Suppressor macrophage treated with lipopolysaccharide for 1 hour (primary cell): ENCODE data around the gene ANKRD13D.

Experiments
- DNase-seq, 3 donors: peaks; one replicate each; pipeline ENCODE4 v3.0.0-alpha.2; 2020 to 2022

Gene ANKRD13D

GRCh38 chr11:67320691-67321090 is 31.6 kb downstream of the ANKRD13D start:
- DNase-seq: no peak

DNA sequence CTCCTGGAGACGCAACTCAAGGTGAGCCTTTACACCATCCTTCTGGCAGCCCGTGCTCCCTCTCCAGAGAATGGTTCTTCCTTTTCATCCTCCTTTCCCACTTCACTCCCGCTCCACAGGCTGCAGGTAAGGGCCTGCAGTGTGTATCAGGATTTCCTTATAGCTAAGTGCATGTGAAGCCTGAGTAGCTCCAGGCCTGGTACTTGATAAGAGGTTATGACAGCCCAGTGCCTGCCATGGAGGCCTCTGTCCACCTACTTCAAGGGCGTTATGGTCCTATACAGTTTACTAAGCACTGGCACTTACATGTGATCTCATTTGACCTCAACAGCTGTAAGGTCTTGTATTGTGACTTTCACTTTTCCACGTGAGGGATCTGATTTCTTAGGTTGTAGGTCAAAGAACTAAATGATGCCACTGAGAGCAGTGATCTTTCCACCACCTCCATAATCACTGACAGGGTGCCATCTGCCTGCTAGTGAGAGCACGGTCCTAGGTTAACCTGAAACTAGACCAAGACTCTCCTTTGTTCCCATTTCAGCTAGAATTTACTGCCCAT is 32.3 kb downstream of the ANKRD13D start:
- DNase-seq: no peak

DNA sequence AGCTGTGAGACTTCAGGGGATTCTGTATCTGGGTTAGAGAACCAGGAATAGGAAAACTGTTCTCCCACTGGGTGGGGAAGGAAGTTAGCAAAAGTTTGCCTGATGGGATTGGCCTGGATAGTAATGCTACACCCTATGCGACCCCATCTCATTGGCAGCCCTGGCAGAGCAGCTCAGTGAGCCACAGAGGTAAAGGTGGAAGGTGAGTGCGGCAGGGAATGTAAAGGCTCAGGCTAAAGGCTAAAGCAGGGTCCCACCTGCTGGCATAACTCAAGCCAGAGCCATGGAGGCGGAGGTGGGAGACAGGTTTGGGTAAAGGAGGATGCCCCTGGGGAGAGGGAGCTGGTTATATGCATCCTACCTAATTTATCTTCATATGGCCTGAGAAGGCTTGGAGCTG is 32.9 kb downstream of the ANKRD13D start:
- DNase-seq: no peak

DNA sequence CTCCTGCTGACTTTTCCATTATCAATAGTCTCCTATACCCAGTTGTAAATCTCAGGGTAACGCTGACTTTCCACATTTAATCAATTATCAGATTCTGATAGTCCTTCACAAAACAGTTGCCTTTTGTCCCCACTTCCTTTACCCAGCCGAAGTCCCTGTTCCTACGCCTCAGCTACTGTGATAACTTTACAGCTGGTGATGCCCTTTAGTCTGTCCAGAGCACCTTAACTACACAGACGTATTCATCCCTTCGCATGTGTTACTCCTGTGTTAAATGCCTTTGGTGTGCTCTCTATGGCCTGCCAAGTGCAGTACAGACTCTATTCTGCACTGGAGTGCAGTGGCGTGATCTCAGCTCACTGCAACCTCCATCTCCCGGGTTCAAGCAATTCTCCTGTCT is 34.4 kb downstream of the ANKRD13D start:
- no peak for DNase-seq

DNA sequence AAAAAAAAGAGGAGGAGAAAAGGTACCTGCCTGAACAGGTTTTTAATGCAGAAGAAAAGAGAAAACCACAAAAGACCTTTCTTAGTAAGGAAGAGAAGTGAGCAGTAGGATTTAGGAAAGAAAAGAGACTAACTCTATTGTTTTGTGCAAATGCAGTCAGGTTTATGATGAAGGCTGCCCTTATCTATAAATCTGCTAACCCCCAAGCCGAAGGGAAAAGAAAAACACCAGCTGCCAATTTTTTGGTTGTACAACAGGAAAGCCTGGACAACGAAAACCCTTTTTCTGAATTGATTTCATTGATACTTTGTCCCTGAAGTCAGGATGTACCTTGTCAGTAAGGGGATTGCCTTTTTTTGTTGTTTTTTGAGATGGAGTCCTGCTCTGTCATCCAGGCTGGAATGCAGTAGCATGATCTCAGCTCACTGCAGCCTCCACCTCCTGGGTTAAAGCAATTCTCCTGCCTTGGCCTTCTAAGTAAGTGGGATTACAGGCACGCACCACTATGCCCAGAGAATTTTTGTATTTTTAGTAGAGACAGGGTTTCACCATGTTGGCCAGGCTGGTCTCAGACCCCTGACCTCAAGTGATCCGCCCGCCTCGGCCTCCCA is 43.1 kb downstream of the ANKRD13D start:
- no peak for DNase-seq

DNA sequence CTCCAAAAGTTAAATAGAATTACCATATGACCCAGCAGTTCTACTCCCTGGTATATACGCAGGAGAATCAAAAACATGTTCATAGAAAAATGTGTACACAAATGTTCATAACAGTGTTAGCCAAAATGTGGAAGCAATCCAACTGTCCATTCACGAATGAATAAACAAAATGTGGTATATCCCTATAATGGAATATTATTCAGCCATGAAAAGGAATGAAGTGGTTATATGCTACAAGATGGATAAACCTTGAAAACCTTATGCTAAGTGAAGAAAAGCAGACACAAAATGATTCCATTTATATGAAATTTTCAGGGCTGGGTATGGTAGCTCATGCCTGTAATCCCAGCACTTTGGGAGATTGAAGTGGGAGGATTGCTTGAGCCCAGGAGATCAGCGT is 48.2 kb downstream of the ANKRD13D start:
- DNase-seq: no peak

DNA sequence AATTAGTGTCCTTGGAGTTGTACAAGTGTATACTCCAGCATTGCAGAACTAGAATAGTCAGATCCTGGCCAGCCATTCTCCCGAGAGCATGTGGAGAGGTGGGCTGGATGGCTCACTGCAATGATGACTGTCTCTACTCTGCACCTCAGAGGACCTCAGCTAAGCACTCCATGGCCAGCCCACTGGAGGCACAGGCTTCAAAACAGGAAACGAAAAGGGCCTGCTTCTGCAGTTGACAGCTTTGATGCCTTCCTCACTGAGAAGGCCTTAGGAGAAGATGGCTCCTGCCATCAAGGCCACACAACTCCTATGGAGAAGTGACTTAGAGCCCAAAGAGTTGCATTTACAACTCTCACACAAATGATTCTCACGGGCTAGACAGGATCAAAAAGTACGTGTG is 55.2 kb downstream of the ANKRD13D start:
- peak in 2 of 3 donors; percentile 26 to 41 for DNase-seq

DNA sequence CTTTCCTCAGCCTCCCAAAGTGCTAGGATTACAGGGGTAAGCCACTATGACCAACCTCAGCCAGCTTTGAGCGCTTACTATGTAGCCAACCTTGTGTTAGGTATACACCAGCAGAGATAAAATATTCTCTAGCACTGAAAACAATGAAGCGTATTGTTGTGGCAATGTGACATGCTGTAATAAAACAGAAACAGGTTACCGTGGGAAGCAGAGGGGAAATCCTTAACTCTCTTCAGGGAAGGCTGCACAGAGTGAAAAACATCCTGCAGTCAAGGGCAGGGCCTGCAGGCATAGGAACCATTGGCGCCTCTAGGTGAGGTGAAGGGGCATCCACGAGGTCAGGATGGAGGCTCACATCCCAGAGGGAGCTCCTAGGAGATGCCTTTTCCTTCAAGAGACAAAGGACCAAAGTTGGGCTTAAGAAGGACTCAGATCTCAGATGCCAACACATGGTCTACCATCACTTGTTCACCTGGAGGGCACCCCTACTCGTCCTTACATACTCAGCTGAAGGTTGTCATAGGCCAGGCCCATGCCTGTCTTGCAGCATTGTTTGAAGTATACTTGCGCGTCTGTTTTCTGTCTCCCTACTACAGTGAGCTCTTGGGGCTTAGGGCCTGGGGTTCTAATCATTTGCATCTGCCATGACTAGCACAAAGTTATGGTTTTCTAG is 56.3 kb downstream of the ANKRD13D start:
- DNase-seq: no peak

DNA sequence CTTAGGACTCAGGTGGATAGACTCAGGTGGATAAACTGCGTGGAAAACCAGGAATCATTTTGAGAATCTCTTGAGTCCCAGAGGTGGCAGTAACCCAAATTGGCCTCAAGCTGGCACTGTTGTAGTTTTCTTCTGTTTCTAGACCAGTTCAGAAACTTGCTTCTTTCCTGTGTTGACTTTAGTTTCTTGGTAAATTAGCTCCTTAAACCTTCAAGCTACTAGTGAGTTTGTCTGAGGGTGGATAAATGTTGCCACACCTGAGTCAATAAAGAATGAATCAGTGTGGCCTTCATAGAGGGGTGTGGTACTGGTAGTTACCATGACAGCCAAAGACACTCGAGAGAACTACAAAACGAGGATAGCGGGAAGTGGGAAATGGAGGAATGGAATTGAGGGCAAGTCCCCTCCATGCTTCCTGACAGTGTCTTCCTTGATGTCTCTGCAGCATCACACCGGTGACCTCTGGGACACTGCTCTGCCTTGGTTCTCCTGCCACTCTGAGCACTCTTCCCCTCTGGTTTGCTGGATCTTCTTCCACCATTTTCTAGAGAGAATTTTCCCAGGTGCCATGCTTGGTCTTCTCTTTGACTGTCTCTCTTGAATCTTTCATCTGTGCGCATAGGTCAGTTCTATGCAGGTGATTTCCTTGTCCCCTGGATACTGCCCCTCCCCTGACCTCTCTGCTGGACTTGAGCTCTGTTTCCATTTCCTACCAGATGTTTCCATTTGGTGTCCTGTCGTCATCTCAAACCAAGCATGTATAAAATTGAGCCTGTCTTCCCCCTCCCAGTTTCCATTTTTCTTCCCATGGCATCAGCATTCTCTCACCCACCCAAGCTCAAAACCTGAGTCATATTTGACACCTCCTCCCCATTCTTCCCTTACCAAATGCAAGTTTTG is 57.1 kb downstream of the ANKRD13D start:
- DNase-seq: peak in 2 of 3 donors; percentile 63 to 64

GRCh38 chr11:67347964-67348749 is 59.1 kb downstream of the ANKRD13D start:
- no peak for DNase-seq

GRCh38 chr11:67349036-67349435 is 59.9 kb downstream of the ANKRD13D start:
- DNase-seq: no peak

- DNase-seq: no peak
Measured at GRCh38 chr11:67349457-67349856, 60.4 kb downstream of the ANKRD13D start.

GRCh38 chr11:67349928-67350465 is 60.9 kb downstream of the ANKRD13D start:
- DNase-seq: no peak

- DNase-seq: peak; percentile 84 to 88 (median 88)
Measured at GRCh38 chr11:67351275-67352005, 62.3 kb downstream of the ANKRD13D start.
